HS-5 (cell line): ENCODE results near the gene AGO1.
A peak's percentile ranks its signal among the peaks of the same experiment; 100 is the strongest.

Experiments
- DNase-seq: peaks from one replicate; pipeline ENCODE4 v3.0.0-alpha.2; 2012; ENCODE audit warnings: low read depth

AGO1 gene

DNA sequence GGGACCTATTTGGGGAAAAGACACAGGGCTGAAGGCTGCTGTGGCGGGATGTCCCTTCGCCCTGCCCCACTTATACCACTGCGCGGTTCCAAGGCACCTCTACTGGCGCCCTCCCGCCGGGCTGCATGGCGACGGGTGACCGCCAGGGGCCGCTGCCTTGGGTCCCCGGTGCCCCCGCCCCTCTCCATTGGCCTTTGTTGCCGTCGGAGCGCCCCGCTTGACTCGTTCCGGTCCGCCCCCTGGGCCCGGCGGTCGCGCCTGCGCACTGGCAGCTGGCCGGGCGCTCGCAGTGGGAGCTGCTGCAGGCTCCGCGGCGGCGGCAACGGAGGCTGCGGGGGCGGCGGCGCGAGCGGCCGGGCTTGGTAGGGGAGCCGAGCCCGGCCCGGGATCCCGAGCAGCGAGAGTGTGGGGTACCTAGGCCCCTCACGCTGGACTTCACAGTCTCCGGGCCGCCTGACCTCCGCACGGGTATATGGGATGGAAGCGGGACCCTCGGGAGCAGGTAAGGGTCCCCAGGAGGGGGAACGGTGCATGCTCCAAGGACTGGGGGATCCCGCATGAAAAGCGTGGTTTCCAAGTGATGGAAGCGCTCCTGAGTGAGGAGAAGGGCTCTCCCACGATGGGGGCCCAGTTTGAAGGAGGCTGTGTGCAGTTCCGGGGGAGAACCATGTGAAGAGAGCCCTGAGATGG is at the start of gene AGO1:
TSS of gene AGO1 (plus strand) at position 265 of the 690 bp plus-strand sequence. CDS start at position 478, 213 bp downstream.
- peak; percentile 53 for DNase-seq

DNA sequence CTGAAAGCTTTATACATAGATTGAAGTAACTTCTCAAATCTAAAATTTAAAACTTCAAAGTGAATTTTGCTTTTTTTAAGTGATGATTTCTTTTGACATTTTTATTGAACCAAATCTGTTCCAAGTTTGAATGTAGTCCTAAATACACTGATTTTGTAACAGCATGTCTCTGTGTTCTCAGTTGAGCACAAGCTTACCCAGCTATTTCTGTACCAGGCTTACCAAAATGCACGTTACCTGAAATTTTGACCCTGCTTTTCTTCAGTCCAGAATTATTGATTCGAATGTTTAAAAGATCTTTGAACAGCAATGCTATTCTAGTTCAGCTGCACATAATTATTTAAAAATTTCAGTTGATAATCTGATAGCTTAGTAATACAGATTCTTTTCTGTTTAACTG is 49.6 kb upstream of the AGO1 start:
- no peak for DNase-seq

DNA sequence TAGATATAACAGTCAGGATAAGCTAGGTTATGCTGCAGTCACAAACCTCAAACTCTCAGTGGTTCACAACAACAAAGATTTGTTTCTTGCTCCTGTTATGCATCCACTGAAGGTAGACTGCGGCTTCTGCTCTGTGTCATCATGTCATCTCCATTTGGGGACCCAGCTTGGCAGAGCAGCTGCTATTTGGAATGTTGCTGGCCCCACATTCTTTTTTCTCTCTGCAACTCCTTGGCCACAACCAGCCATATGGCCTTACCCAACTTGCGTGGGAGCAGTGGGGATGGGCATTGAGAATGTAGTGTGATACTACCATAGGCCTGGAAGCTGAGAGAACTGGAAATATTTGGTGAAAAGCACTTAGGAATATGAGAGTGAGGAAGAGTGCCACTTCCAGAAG is 48.8 kb upstream of the AGO1 start:
- no peak for DNase-seq

DNA sequence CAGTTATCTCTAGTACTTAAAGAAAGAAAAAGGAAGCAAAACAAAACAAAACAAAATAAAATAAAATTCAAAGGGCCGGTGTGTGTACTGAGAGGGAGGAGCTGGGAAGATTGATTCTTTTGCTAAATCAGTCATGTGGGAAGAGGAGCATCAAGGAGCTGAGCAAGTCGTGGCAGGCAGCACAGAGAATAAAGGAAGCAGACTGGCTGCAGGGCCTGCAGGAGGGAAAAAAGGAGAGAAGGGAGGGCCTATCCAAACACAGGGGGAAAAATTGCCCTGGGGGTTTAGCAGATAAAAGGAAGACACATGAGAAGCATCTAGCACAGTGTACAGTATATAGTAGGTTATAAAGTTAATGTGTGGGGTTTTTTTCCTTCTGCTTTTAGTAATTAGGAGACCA is 47.6 kb upstream of the AGO1 start:
- no peak for DNase-seq

DNA sequence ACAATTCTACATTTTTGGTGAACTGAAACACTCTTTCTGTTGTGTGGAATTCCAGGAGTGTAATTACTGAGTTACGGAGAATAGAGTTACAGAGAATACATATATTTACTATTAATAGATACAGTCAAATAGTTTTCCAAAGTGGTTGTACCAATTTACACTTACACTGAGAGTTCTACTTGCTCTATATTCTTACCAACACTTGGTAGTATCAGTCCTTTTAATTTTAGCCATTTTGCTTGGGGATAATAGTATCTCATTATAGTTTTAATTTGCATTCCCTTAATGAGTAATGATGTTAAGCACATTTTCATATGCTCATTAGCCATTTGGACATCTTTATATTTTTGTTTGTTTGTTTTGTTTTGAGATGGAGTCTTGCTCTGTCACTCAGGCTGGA is 46.3 kb upstream of the AGO1 start:
- no peak for DNase-seq

DNA sequence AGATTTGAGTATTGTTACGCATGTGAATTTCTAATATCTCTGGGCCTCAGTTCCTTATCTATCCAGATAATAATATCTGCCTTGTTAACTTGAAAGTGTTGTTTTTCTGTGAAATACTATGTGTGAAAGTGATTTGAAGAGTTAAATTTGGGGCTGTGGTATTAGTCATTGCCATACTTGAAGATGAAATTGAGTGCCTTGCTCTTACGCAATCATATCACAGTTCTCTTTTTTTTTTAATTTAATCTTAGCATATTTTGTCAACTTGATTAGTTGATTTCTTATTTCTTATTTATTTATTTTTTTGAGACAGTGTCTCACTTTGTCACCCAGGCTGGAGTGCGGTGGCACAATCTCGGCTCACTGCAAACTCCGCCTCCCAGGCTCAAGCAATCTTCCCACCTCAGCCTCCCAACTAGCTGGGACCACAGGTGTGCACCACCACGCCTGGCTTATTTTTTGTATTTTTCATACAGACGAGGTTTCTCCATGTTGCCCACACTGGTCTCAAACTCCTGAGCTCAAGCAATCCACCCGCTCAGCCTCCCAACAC is 44.2 kb upstream of the AGO1 start:
- no peak for DNase-seq

DNA sequence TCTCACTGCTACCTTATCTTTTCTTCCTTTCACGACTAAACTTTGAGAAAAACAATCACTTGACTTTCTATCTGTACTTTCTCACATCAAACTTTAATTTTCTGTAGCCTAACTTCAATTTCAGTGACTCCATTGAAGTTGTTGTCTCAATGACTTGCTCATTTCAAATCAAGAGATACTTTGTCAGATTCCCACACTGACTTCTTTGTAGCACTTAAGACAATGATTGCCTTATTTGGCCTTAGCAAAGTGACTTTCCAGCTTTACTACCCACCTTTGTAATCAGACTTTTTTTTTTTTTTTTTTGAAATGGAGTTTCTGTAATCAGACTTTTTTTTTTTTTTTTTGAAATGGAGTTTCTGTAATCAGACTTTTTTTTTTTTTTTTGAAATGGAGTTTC is 38.2 kb upstream of the AGO1 start:
- DNase-seq, result no peak

DNA sequence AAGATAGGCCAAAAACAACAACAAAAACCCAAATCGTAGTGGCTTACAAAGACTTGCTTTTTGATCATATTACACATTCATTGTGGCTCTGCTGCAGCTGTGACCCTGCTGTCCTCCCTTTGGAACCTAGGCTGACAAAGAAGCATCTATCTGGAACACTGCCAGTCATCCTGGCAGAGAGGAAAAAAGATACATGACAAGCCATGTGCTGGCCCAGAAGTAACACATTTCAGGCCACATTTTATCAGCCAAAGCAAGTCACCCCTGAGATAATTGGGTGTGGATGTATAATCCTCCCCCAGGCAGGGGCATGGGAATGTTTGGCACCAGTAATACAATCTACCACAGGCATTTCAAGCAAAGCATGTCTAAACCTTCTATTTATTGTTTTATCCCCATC is 37.2 kb upstream of the AGO1 start:
- DNase-seq, result no peak

DNA sequence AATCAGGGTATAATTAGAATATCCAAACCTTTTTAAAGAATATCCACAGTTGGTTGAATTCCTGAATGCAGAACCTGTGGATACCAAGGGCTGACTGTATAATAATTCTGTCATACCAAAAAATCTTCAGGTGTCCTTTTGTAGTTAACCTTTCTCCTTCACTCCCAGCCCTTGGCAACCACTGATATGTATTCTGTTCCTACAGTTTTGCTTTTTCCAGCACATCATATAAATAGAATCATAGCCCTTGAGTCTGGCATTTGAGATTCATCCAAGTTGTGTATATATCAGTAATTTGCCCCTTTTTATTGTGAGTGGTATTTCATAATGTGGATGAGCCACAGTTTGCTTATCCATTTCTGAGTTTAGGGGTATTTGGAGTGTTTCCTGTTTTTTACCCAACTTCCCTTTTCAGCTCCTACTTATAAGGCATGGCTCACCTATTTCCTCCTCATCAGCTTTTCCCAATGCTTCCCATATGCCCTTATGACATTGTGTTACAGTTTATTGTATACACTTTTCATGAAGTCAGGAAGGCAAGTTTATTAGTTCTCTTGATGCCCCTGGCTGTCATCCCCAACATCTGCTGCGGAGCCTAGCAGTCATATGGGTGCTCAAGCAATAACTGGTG is 35.0 kb upstream of the AGO1 start:
- no peak for DNase-seq

DNA sequence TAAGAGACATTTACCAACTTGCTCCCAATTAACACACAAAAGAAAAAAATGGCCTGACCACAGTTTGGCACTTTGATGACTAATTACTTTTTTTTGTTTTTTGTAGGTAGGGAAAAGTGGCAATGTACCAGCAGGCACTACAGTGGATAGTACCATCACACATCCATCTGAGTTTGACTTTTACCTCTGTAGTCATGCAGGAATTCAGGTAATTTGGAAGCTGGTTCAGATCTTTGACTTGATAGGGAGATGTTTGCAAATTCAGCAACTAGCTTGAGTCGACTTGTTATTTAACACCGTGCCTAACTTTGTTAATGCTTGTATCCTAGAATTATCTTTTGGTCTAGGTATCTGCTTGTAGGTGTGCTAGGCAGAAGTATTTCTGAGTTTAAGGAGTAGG is 33.0 kb upstream of the AGO1 start:
- no peak for DNase-seq

DNA sequence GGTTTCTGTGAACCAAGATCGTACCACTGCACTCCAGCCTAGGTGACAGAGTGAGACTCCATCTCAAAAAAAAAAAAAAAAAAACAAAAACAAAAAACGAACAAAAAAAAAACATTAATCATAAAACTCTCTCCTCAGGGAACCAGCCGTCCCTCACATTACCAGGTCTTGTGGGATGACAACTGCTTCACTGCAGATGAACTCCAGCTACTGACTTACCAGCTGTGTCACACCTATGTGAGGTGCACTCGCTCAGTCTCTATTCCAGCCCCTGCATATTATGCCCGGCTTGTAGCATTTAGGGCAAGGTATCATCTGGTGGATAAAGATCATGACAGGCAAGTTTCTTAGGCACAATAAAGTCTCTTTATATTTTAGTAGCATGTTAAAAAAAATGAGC is 32.3 kb upstream of the AGO1 start:
- no peak for DNase-seq

DNA sequence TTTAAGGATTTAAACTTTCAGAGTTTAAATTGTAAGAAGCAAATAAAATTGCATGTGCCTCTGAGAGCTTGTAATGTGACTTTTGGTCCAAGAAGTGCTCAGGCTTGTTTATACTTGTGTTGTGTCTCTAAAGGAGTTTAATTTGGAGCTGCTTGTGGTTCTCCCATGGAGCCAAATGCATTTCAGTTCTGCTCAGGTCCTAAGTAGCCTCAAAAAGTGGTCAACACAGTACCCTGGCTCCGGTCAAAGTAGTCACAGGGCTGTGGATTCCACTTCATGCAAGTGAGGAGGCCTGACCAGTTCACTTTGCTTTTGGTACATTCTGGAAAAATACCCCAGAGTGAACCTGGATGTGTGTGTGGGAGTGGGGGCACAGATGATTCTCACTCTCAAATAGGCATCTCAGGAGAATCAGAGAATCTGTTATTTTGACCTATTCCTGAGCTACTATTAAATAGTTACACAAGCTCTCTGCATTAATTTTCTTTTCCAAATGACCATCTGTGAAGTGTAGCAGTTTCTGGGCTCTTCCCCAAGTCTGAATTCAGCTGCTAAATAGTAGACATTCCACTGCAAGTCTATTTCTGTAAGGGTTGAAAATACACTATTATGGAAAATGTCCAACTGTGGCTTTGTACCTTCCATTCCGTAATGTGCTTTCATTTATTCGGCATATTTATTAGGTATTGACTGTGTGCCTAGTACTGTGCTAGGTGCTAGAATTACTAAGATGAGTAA is 31.7 kb upstream of the AGO1 start:
- DNase-seq, result no peak

DNA sequence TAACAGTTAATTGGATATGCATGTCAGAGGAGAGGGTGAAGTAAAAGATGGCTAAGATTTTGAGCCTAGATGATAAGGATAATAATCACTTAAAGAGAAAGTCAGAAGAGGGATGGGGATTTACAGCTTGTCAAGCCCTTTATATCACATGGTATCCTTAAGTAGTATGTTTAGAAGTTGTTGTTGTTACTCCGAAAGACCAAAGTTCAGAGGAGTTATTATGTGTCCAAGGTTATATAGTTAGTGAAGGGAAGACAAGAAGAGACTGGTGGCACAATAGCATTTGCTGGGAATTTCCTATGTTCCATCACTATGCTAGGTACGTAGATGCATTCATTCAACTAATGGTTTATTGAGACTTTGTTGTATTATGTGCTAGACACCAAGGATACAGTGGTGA is 30.8 kb upstream of the AGO1 start:
- DNase-seq, result no peak

DNA sequence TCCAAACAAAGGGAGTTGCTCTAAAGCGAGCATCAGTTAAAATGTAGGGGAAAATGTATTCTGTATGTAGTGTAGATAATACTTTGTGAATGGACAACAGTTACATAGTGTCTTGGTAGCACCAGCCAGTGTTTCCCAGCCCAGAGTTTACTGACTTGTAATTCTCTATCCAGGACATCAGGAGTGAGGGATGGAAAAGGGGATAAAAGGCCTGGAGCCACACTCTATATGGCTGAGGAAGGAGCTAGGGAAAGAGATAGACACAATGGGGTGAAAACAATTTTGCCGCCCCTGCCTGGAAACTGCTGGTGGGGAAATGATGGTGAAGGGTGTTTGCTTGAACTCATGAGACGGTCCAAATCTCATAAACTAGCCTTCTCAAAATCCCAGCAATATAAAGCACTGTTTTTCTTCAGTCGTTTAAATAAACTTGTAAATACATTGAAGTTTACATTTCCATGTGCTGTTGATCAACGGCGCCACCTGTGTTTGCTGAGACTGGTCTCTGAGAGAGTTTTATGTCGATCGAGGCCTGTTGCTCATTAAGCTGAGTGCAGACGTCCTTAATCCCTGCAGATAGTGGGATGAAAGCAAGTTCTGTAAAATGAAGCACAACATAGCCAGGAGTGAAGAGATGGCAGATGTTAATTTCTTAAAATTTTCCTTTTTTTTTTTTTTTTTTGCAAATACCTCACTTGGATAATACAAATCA is 27.9 kb upstream of the AGO1 start:
- no peak for DNase-seq

DNA sequence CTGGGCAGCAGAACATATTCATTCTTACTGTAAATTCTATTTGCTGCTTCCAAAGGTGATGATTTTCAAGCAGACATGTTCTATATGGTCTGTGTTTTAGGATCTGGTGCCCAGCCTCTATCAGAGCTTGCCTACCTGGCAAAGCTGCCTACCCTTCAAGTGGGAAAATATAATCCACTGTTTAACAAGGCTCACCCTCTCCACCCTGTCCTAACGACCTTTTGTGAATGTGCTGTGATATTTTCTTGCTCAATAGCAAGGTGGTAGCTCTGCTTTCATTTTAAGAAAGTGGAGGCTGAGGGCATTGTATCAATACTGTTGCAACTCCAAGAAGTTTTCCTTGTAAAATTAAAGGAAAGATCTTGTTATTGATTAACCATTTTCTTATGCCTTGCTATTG is 26.0 kb upstream of the AGO1 start:
- DNase-seq, result no peak

DNA sequence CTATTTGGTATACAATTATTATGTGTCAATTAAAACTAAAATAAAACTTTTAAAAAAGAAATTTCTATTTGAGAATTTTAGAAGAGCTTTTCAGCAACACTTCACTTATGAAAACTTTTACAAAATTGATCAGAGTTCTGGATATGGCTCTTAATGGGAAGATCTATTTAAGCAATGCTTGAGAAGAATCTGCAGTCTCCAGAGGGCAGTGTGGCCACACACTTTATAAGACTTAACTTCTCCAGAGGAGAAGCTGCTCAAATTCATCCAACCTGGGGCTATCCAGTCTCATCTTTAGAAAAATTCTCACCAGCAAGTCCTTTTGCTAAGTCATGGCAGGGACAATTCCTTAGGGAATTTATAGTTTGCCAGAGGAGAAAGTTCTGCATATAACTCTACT is 25.2 kb upstream of the AGO1 start:
- no peak for DNase-seq

DNA sequence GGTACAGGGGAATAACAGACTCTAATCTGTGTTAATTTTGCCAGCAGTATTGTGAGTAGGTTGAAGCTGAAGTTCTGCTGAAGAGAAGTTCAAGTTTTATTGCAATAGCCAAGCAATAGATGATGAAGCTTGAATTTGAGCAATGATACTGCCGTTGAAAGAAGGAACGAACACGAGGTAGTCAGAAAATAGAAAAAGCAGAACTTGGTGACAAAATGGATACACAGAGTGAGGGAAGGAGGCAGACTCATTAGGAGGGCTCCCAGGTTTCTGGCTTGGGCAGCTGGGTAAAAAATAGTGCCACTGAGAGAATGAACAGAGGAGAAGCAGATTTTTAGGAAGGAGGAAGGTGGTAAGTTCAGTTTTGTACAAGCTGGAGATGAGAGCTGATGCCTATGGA is 22.3 kb upstream of the AGO1 start:
- DNase-seq, result no peak

DNA sequence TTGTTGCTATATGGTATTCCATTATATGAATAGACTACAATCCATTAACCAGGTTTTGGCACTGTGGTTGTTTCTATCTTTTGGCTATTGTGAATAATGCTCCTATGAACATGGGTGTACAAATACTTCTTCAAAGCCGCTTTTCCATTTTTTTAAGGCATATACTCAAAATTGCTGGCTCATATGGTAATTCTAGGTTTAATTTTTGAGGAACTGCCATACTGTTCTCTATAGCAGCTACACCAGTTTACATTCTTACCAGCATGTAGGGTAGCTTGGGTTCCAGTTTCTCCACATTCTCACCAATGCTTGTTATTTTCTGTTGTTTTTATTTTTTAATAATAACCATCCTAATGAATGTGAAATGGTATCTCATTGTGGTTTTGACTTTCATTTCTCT is 19.9 kb upstream of the AGO1 start:
- DNase-seq, result no peak

DNA sequence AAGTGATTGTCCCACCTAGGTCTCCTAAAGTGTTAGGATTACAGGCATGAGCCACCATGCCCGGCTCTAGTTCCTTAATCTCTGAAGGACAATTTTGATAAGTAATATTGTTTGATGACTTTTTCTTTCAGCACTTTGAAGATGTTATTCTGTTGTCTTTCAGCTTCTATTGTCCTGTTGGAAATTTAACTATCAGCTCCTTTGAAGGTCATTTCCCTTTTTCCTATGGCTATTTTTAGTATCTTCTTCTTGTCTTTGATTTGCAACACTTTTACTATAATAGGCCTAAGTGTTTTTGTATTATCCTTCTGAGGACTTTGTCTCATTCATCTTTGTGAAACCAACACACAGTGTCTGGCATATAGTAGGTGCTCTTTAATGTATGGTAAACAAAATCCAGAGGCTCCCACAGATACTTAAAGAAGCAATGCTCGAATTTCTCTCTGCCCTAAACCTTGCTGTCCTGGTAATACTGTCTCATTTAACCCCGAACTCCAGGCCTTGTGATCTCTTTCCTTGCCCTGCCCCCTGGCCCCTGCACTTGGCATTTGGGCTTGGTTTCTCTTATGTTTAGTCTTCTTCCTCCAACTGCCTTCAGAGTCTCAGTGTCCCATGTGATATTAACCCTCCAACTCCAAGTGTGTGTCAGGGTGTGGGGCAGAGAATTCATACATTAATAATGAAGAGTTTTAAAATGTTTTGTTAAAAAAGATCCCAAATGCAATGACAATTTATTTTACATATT is 19.0 kb upstream of the AGO1 start:
- no peak for DNase-seq

DNA sequence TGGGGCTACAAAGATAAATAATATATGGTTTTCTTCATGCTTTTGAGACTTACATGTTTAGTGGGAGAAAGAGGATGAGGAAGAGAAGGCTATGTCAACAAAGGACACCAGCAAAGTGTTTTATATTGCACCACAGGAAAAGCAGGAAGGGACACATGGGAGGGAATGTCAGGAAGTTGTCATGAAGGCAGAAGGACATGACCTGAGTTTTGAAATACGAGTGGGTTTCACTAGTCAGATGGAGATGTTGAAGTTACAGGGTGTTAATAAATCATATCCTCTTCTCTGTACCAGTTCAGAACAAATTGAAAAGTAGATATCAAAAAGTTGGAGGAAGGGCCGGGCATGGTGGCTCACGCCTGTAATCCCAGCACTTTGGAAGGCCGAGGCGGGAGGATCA is 18.2 kb upstream of the AGO1 start:
- DNase-seq, result no peak

DNA sequence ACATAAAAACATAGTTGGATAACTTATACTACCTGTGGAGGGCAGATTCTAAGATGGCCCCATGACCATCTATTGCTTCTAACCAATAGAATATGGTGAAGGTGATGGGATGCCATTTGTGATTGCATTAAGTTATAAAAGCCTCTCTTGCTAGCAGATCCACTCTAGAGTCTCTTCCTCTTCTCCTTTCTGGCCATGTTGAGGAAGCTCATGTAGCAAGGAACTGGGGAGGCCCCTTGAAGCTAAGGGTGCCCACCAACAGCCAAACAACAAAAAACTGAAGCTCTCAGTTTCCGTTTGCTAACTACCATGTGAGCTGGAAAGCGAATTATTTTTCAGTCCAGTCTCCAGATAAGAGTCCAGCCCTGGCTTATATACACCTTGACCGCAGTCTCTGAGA is 16.0 kb upstream of the AGO1 start:
- DNase-seq, result no peak
